Suprapubic skin (tissue), 4 donors: ENCODE data around the gene PREX1. TPM values are rescaled to one million over a fixed set of nuclear protein-coding genes. Genes with fewer than 3 reads are reported as not detected.

Experiments
- DNase-seq, 2 donors: peaks; one replicate each; pipeline ENCODE4 v3.0.0-alpha.2; 2019; ENCODE audit warnings: low spot score in 2 of 2
- H3K27ac ChIP-seq: fragments of 200-600 bp; sonication (generic); one replicate; pipeline ENCODE4 v1.5.1; 2019
- H3K27me3 ChIP-seq: fragments of 200-600 bp; sonication (generic); one replicate; pipeline ENCODE4 v1.5.1; 2019
- H3K36me3 ChIP-seq: fragments of 200-600 bp; sonication (generic); one replicate; pipeline ENCODE4 v1.5.1; 2019
- H3K4me1 ChIP-seq: fragments of 200-600 bp; sonication (generic); one replicate; pipeline ENCODE4 v1.5.1; 2019
- H3K4me3 ChIP-seq: fragments of 200-600 bp; sonication (generic); one replicate; pipeline ENCODE4 v1.5.1; 2019; ENCODE audit warnings: mild to moderate bottlenecking
- H3K9me3 ChIP-seq: fragments of 200-600 bp; sonication (generic); one replicate; pipeline ENCODE4 v1.5.1; 2019
- CTCF ChIP-seq, 2 donors: fragments of 200-600 bp in 1 of 2; fragments of 450-650 bp in 1 of 2; sonication (generic) in 1 of 2; IDR thresholded peaks; one replicate each; pipeline ENCODE4 v1.5.1; 2016 to 2019; ENCODE audit warnings: antibody characterized with exemption in 2 of 2, mild to moderate bottlenecking in 1 of 2, moderate library complexity in 1 of 2
- EP300 ChIP-seq: sonication (generic); formaldehyde crosslinking; IDR thresholded peaks from one replicate; pipeline ENCODE4 v1.6.1; 2017; ENCODE audit warnings: antibody characterized with exemption
- POLR2A ChIP-seq, 2 donors: fragments of 450-650 bp; IDR thresholded peaks; one replicate each; pipeline ENCODE4 v1.6.1; 2017; ENCODE audit warnings: antibody characterized with exemption in 2 of 2, mild to moderate bottlenecking in 2 of 2, moderate library complexity in 2 of 2
- POLR2AphosphoS5 ChIP-seq, 3 donors: sonication (generic); formaldehyde crosslinking; IDR thresholded peaks; one replicate each; pipeline ENCODE4 v1.6.1; 2017; ENCODE audit warnings: antibody characterized with exemption in 3 of 3
- WGBS: methylation state at CpG from one replicate; pipeline ENCODE4 v1.1.5; 2018; 5-methylcytosine and 5-hydroxymethylcytosine counted together
- total RNA-seq, 4 donors: library from RNA; depleted of rRNA; stranded (reverse); fragments of >200 nt; gene quantifications; one replicate each; pipeline ENCODE4 v1.1.0, GENCODE V29; 2016

The PREX1 gene
- total RNA-seq, 4 donors from 2014 or later, result 4.7 to 15.1 (median 10.2) TPM

- DNase-seq, result no peak
- Histone ChIP-seq H3K9me3 (no peaks in the 10 kb centered on the region), H3K27ac (no peak overlapping the region), H3K4me1 (no peaks in the 10 kb centered on the region), H3K27me3 (no peaks in the 10 kb centered on the region), H3K36me3 (peaks cover 4% of the 10 kb centered on the region), H3K4me3 (no peak overlapping the region)
- no peak for TF ChIP-seq POLR2A (IDR thresholded peaks at IDR 0.05)
- TF ChIP-seq CTCF (IDR thresholded peaks at IDR 0.05), result no peak
- no peak for TF ChIP-seq EP300
- TF ChIP-seq POLR2AphosphoS5 (IDR thresholded peaks at IDR 0.05), result no peak
- 62% methylated on average over 2 of the region's 2 CpGs for WGBS
Measured at GRCh38 chr20:48736636-48737035, 91.2 kb downstream of the PREX1 start.

GRCh38 chr20:48736231-48736630 lies 91.6 kb downstream of the PREX1 start:
- TF ChIP-seq CTCF (IDR thresholded peaks at IDR 0.05), result no peak
- no peak for TF ChIP-seq POLR2AphosphoS5 (IDR thresholded peaks at IDR 0.05)
- TF ChIP-seq EP300, result no peak
- no peak for TF ChIP-seq POLR2A (IDR thresholded peaks at IDR 0.05)
- no peak for DNase-seq
- H3K36me3 ChIP-seq, result peaks cover 4% of the 10 kb centered on the region
- no peaks in the 10 kb centered on the region for H3K4me1 ChIP-seq
- no peak overlapping the region for H3K27ac ChIP-seq
- no peaks in the 10 kb centered on the region for H3K27me3 ChIP-seq
- no peaks in the 10 kb centered on the region for H3K9me3 ChIP-seq
- H3K4me3 ChIP-seq, result no peak overlapping the region

- no peak overlapping the region for H3K27ac ChIP-seq
- no peak overlapping the region for H3K4me3 ChIP-seq
- no peaks in the 10 kb centered on the region for H3K4me1 ChIP-seq
- no peak for TF ChIP-seq POLR2AphosphoS5 (IDR thresholded peaks at IDR 0.05)
- peaks cover 4% of the 10 kb centered on the region for H3K36me3 ChIP-seq
- 71% methylated on average over 5 of the region's 5 CpGs for WGBS
- DNase-seq, result no peak
- no peaks in the 10 kb centered on the region for H3K9me3 ChIP-seq
- H3K27me3 ChIP-seq, result no peaks in the 10 kb centered on the region
Measured at GRCh38 chr20:48735112-48735511, 92.7 kb downstream of the PREX1 start.

GRCh38 chr20:48734104-48734749 lies 93.6 kb downstream of the PREX1 start:
- no peak overlapping the region for H3K27ac ChIP-seq
- TF ChIP-seq EP300, result no peak
- TF ChIP-seq POLR2A (IDR thresholded peaks at IDR 0.05), result no peak
- no peak for TF ChIP-seq POLR2AphosphoS5 (IDR thresholded peaks at IDR 0.05)
- no peak for TF ChIP-seq CTCF (IDR thresholded peaks at IDR 0.05)

GRCh38 chr20:48733296-48733790 lies 94.5 kb downstream of the PREX1 start:
- H3K4me3 ChIP-seq, result no peak overlapping the region
- TF ChIP-seq EP300 (no peak), POLR2A (IDR thresholded peaks at IDR 0.05) (no peak)
- no peaks in the 10 kb centered on the region for H3K4me1 ChIP-seq
- no peak overlapping the region for H3K27ac ChIP-seq
- DNase-seq, result no peak
- 79% methylated on average over 3 of the region's 3 CpGs for WGBS
- no peaks in the 10 kb centered on the region for H3K27me3 ChIP-seq
- H3K9me3 ChIP-seq, result no peaks in the 10 kb centered on the region
- peaks cover 4% of the 10 kb centered on the region for H3K36me3 ChIP-seq

More at GRCh38 chr20:48734104-48734749, 93.6 kb downstream of the PREX1 start:
- no peak for DNase-seq
- no peaks in the 10 kb centered on the region for H3K27me3 ChIP-seq
- no peaks in the 10 kb centered on the region for H3K9me3 ChIP-seq
- 86% methylated on average over 8 of the region's 10 CpGs for WGBS
- H3K4me1 ChIP-seq, result no peaks in the 10 kb centered on the region
- H3K36me3 ChIP-seq, result peaks cover 4% of the 10 kb centered on the region
- no peak overlapping the region for H3K4me3 ChIP-seq

- no peak overlapping the region for H3K27ac ChIP-seq
- H3K36me3 ChIP-seq, result peaks cover 4% of the 10 kb centered on the region
- WGBS, result 41% methylated on average over 12 of the region's 12 CpGs
- no peaks in the 10 kb centered on the region for H3K4me1 ChIP-seq
- TF ChIP-seq CTCF (IDR thresholded peaks at IDR 0.05), result no peak
- no peak for TF ChIP-seq POLR2AphosphoS5 (IDR thresholded peaks at IDR 0.05)
- no peak for TF ChIP-seq EP300
- TF ChIP-seq POLR2A (IDR thresholded peaks at IDR 0.05), result no peak
- no peaks in the 10 kb centered on the region for H3K9me3 ChIP-seq
- no peak overlapping the region for H3K4me3 ChIP-seq
- no peak for DNase-seq
- no peaks in the 10 kb centered on the region for H3K27me3 ChIP-seq
Measured at GRCh38 chr20:48732081-48732829, 95.5 kb downstream of the PREX1 start.
